WTC11 (cell line): ENCODE measurements around the gene ATP2B2. TPM values are rescaled to one million over a fixed set of nuclear protein-coding genes. Genes with fewer than 3 reads are reported as not detected.

ENCODE experiments used
- AR ChIP-seq: fragments of 250-450 bp; sonication (Bioruptor Pico); IDR thresholded peaks from 2 replicates; pipeline ENCODE4 v1.9.0; 2021; ENCODE audit warnings: mild to moderate bottlenecking
- ATF6 ChIP-seq: sonication (generic); formaldehyde crosslinking; IDR thresholded peaks from 2 replicates; pipeline ENCODE4 v1.8.1; 2023; ENCODE audit warnings: mild to moderate bottlenecking, missing genetic modification reagents
- CBFB ChIP-seq: sonication (generic); formaldehyde crosslinking; IDR thresholded peaks from 2 replicates; pipeline ENCODE4 v1.8.1; 2022; ENCODE audit warnings: mild to moderate bottlenecking, low read depth, missing genetic modification reagents
- CDX4 ChIP-seq: fragments of 250-450 bp; sonication (Bioruptor Pico); IDR thresholded peaks from 2 replicates; pipeline ENCODE4 v1.9.0; 2021; ENCODE audit warnings: moderate library complexity, mild to moderate bottlenecking, inconsistent platforms, borderline replicate concordance
- CREM ChIP-seq: sonication (generic); formaldehyde crosslinking; IDR thresholded peaks from 2 replicates; pipeline ENCODE4 v1.8.1; 2022; ENCODE audit warnings: mild to moderate bottlenecking, missing genetic modification reagents, moderate library complexity
- CTCF ChIP-seq: fragments of 200-600 bp; IDR thresholded peaks from 2 replicates; pipeline ENCODE4 v1.8.0; 2022; ENCODE audit warnings: antibody characterized with exemption
- E2F5 ChIP-seq: sonication (generic); formaldehyde crosslinking; IDR thresholded peaks from 2 replicates; pipeline ENCODE4 v1.8.1; 2022; ENCODE audit warnings: mild to moderate bottlenecking, moderate library complexity, missing genetic modification reagents
- ETV6 ChIP-seq: sonication (generic); formaldehyde crosslinking; IDR thresholded peaks from 2 replicates; pipeline ENCODE4 v1.8.1; 2022; ENCODE audit warnings: mild to moderate bottlenecking, missing genetic modification reagents
- GRHL2 ChIP-seq: fragments of 250-450 bp; sonication (Bioruptor Pico); IDR thresholded peaks from 2 replicates; pipeline ENCODE4 v1.8.0; 2022; ENCODE audit warnings: mild to moderate bottlenecking, moderate library complexity; ENCODE audit not compliant: insufficient replicate concordance, severe bottlenecking
- HMGXB4 ChIP-seq: sonication (generic); formaldehyde crosslinking; IDR thresholded peaks from 2 replicates; pipeline ENCODE4 v1.8.1; 2023; ENCODE audit warnings: mild to moderate bottlenecking, moderate library complexity, missing genetic modification reagents
- IRF1 ChIP-seq: sonication (generic); formaldehyde crosslinking; IDR thresholded peaks from 2 replicates; pipeline ENCODE4 v1.8.0; 2023; ENCODE audit warnings: missing genetic modification reagents
- JAZF1 ChIP-seq: fragments of 250-450 bp; sonication (Bioruptor Pico); IDR thresholded peaks from 2 replicates; pipeline ENCODE4 v1.9.0; 2021; ENCODE audit warnings: moderate library complexity, mild to moderate bottlenecking, inconsistent platforms
- JUN ChIP-seq: sonication (generic); formaldehyde crosslinking; IDR thresholded peaks from 2 replicates; pipeline ENCODE4 v1.8.0; 2023; ENCODE audit warnings: mild to moderate bottlenecking, missing genetic modification reagents
- NFATC4 ChIP-seq: fragments of 250-450 bp; sonication (Bioruptor Pico); IDR thresholded peaks from 2 replicates; pipeline ENCODE4 v1.9.0; 2021; ENCODE audit warnings: mild to moderate bottlenecking
- RELA ChIP-seq: sonication (generic); formaldehyde crosslinking; IDR thresholded peaks from 2 replicates; pipeline ENCODE4 v1.8.1; 2022; ENCODE audit warnings: missing genetic modification reagents, mild to moderate bottlenecking, borderline replicate concordance
- SP1 ChIP-seq: sonication (generic); formaldehyde crosslinking; conservative IDR thresholded peaks from 2 replicates; pipeline ENCODE4 v1.8.1; 2022; ENCODE audit warnings: missing genetic modification reagents
- ZBTB21 ChIP-seq: sonication (generic); formaldehyde crosslinking; IDR thresholded peaks from 2 replicates; pipeline ENCODE4 v1.8.1; 2023; ENCODE audit warnings: mild to moderate bottlenecking, missing genetic modification reagents, borderline replicate concordance
- ZMAT4 ChIP-seq: fragments of 250-450 bp; sonication (Bioruptor Pico); IDR thresholded peaks from 2 replicates; pipeline ENCODE4 v1.9.0; 2021; ENCODE audit warnings: mild to moderate bottlenecking
- ZNF121 ChIP-seq: sonication (generic); formaldehyde crosslinking; IDR thresholded peaks from 2 replicates; pipeline ENCODE4 v1.8.0; 2023; ENCODE audit warnings: missing genetic modification reagents
- ZNF317 ChIP-seq: sonication (generic); formaldehyde crosslinking; IDR thresholded peaks from 2 replicates; pipeline ENCODE4 v1.8.1; 2023; ENCODE audit warnings: low read depth, mild to moderate bottlenecking, moderate library complexity, missing genetic modification reagents, borderline replicate concordance
- ZNF396 ChIP-seq: fragments of 250-450 bp; sonication (Bioruptor Pico); IDR thresholded peaks from 2 replicates; pipeline ENCODE4 v1.8.0; 2021; ENCODE audit warnings: mild to moderate bottlenecking, moderate library complexity, borderline replicate concordance
- ZSCAN18 ChIP-seq: fragments of 250-450 bp; sonication (Bioruptor Pico); IDR thresholded peaks from 2 replicates; pipeline ENCODE4 v2.1.2; 2022; ENCODE audit warnings: mild to moderate bottlenecking, moderate library complexity
- total RNA-seq: library from RNA; stranded (reverse); gene quantifications from 3 replicates; pipeline ENCODE4 v1.2.3, GENCODE V29; 2021

ATP2B2 gene
- total RNA-seq, 1 experiment from 2014 or later, result 0.48 TPM

GRCh38 chr3:10459954-10460754, 45.2 kb downstream of the ATP2B2 start (continued):
- peak; percentile 93; the same call in 1 of the 2 replicates for TF ChIP-seq E2F5 (CRISPR knock-in tag)
- TF ChIP-seq ZNF396 (CRISPR knock-in tag), result peak; percentile 99
- TF ChIP-seq CBFB (CRISPR knock-in tag), result peak; percentile 100
- no peak for TF ChIP-seq AR
- peak; percentile 96 for TF ChIP-seq ZNF121 (CRISPR knock-in tag)
- peak; percentile 91 for TF ChIP-seq ATF6 (CRISPR knock-in tag)
- no peak for TF ChIP-seq CDX4 (CRISPR knock-in tag)
- TF ChIP-seq ZMAT4 (CRISPR knock-in tag), result no peak
- peak; percentile 95 for TF ChIP-seq CREM
- 0 out of 2 replicates have a peak, but pooled peaks have one; percentile 64 for TF ChIP-seq NFATC4
- no peak for TF ChIP-seq JAZF1 (CRISPR knock-in tag)
- peak; percentile 99 for TF ChIP-seq JUN (CRISPR knock-in tag)
- TF ChIP-seq HMGXB4, result peak; percentile 70; the same call in 1 of the 2 replicates
- peak; percentile 99 for TF ChIP-seq RELA (CRISPR knock-in tag)
- peak; percentile 99 for TF ChIP-seq IRF1
- peak; percentile 98 for TF ChIP-seq ZBTB21 (CRISPR knock-in tag)
- TF ChIP-seq SP1 (CRISPR knock-in tag), result peak; percentile 91
- TF ChIP-seq ZNF317, result peak; percentile 86; the same call in 1 of the 2 replicates
- TF ChIP-seq ZSCAN18 (CRISPR knock-in tag), result peak; percentile 98
- TF ChIP-seq GRHL2 (CRISPR knock-in tag), result no peak
- TF ChIP-seq CTCF, result no peak
- peak; percentile 99 for TF ChIP-seq ETV6
